ENCODE data around the gene METTL25B.

METTL25B gene

DNA sequence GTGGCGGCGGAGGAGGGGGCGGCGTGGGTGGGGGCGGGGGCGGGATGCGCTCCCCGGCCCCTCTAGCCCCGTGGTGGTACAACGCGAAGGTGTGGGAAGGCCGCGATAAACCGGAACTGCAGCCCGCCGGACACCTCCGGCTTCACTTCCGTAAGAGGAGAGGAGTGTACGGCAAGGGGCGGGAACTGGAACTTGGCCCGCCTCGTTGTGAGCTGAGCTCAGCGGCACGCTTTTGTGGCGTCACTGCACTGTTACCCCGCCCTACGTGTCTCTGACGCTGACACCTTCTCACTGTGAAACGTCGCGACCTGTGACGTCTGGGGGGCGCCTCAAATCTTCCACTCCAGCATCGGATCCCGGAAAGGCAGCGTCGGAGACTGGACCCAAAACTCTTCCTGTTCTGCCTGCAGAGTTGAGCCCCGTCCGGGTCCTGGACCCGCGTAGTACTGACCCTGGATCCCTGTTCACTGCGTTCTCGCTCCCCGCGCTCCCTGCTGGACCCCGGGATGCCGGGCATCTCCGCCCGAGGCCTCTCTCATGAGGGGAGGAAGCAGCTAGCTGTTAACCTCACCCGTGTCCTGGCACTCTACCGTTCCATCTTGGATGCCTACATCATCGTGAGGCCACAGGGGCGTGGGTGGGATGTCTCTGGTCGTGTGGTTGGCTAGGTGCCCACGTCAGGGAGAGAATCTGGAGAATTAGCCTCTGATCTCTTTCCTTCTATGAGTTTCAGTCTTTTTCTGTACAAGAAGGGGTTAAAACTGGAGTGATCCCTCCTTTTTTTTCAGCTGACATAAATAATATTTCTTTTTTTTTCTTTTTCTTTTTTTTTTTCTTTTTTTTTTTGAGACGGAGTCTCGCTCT is 562 bp downstream of the METTL25B start, which contains the start of gene ISG20L2:
Gene ISG20L2 (minus strand): TSS at position 168 of the 864 bp plus-strand sequence. CDS start 1,114 bp downstream, outside the sequence.
- DNase-seq = peak; percentile 97

DNA sequence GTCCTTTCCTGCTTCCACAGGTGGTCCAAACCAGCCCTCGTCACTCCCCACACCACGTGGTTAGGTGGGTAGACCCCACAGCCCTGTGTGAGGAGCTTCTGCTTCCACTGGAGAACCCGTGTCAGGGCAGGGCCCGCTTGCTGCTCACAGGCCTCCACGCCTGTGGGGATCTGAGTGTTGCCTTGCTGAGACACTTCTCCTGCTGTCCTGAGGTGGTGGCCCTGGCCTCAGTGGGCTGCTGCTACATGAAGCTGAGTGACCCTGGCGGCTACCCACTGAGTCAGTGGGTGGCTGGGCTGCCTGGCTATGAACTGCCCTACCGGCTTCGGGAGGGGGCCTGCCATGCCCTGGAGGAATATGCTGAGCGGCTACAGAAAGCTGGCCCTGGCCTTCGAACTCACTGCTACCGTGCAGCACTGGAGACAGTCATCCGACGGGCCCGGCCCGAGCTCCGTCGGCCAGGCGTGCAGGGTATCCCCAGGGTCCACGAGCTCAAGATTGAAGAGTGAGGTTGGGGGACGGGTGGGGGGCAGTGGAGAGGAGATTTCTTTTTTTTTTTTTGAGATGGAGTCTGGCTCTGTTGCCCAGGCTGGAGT is 5.8 kb downstream of the METTL25B start:
- no peak for DNase-seq

DNA sequence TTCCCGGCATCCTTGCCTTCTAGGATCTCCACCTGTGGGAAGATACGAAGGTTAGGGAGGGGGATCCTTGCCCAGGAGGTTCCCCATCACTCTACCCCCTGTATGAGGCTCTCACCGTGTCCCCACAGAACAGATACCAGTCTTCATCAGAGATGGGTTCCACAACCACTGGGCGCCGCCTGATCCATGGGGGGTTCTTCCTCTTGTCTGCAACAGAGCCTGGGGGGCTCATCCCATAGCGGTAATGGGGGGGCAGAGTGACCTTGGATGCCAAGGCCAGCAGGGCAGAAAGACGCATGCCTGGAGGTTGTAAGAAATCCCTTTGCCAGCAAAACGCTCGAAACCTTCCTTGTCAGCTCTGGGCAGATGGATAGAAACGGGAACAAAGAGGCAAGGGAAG is 10.1 kb downstream of the METTL25B start:
- DNase-seq = no peak

DNA sequence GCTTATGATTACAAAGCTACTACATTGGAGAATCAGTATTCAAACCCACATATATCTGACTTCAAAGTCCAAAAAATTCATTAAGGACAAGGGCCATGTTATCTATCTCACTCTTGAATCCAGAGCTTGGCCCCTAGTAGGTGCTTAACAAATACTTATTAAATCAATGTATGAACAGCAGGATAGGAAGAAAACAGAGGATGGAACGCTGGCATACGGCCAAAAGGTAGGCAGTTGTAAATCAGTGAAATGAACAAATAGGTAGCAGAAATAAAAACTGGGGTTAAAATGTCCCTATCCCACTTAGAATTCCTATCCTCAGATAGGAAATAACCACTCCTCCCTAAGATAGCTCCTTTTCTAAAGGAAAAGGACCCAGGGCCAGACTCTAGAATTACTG is 10.6 kb downstream of the METTL25B start:
- DNase-seq = no peak

DNA sequence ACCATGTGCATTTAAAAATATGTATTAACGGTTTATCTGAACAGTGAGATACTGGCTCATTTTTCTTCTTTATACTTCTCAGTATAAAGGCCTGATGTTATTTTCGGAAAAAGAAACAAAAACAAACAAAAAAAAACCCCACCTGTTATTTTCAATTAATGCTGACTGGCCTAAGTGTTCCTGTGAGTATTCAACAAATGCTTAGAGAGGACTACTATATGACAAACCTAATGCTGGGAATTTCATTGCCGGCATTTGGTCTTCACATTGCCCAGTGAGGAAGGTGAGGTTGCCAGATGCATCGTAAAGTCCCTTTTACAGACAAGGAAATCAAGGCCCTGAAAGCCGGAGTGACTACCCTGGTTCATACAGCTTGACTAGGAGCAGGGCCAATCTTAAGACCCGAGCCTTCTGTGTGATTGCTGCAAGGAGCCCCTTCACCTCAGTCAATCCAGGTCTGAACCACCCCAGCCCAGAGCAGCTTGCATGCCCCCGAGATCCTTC is 12.0 kb downstream of the METTL25B start:
- no peak for DNase-seq

DNA sequence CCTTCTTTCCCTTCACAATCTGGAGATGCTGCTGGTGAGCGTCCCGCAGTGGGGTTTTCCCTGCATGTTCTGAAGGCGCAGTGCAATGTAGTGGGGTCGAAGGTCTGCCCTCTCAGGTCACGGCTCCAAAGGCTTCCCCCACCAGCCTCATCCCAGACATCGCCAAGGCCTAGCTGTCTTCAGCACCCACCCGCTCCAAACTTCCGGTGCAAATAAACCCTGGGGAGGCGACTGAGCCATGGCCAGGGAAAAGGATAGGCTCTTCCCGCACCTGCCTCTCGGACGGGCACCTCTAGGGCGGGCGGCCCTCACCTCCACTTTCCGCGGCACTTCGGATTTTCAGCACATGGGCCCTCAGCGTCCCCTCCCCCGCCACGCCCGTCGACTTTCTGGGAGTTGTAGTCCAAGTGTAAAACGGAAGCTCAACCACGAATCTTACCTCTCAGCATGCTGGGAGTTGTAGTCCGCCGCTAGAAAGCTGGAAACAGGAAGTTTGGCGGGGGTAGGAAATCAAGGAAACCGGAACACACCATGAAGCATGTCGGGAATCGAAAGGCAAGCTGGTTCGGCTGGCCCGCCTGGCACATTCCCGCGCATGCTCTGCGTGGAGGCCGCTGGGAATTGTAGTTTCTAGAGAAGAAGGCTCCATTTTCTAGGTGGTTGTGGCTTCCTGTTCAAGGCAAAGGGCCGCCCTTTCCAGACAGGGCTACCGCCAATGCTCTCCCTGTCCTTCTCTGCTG is 12.6 kb downstream of the METTL25B start, which contains the start of gene MRPL24:
Gene MRPL24 (minus strand): TSS at position 348 of the 740 bp plus-strand sequence. CDS start 2,384 bp downstream, outside the sequence.
- DNase-seq = peak; percentile 100

DNA sequence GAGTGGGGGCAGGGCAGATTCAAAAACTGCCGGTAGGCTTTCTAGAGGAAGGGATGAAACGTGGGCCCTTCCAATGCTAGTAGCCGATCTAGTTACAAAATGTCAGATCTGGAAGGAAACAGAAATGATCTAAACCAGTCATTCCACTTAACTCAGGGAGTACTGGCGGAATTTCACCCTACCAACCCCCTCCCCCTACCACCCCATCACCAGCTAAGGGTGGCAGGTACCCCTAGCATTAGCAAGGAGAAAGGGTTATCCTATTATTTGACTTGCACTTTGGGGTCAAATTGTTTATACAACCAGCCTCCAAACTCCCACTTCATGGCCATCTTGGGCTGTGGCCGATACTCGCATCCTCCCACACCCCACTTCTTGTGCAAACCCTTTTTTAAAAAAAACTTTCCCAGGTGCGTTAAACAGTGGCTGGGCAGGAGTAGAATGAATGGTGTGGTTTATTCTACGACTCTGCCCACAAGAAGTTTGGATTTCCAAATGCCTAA is 13.3 kb downstream of the METTL25B start:
- DNase-seq = no peak

DNA sequence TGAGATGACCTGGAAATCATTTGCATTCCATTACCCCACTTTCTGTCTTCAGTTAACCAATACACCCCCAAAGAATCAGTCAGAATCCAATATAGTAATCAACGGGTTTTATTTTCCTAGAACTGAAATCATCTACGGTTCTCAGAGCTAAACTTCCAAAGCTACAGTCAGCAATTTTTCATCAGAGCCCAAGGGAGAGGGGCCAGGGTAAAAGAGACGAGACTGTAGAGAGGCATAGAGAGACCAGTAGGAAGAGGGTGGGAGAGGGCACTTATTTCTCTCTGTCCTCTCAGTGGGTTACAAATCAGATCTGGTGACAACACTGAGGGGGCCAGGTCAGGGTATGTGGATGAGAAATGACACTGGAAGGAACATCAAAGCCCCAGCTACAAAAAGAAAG is 13.7 kb downstream of the METTL25B start:
- no peak for DNase-seq

DNA sequence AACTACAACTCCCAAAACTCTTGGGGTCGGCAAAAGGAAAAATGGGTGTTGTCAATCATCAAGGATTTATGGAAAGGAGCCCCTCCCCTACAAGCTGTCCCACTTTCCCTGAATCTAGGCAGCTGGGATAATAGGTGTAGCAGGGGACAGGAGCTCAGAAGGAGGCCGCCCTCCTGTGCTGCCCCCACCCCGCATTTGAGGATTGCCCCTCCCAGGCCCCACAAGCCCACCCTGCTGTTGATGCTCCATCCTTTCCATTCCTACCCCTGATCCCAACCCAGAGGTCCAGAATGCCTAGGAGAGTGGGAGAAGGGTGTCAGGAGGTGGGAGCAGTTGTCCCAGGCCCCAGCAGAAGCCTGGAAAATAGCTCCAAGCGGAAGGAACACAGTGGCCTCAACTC is 14.5 kb downstream of the METTL25B start:
- DNase-seq = no peak

DNA sequence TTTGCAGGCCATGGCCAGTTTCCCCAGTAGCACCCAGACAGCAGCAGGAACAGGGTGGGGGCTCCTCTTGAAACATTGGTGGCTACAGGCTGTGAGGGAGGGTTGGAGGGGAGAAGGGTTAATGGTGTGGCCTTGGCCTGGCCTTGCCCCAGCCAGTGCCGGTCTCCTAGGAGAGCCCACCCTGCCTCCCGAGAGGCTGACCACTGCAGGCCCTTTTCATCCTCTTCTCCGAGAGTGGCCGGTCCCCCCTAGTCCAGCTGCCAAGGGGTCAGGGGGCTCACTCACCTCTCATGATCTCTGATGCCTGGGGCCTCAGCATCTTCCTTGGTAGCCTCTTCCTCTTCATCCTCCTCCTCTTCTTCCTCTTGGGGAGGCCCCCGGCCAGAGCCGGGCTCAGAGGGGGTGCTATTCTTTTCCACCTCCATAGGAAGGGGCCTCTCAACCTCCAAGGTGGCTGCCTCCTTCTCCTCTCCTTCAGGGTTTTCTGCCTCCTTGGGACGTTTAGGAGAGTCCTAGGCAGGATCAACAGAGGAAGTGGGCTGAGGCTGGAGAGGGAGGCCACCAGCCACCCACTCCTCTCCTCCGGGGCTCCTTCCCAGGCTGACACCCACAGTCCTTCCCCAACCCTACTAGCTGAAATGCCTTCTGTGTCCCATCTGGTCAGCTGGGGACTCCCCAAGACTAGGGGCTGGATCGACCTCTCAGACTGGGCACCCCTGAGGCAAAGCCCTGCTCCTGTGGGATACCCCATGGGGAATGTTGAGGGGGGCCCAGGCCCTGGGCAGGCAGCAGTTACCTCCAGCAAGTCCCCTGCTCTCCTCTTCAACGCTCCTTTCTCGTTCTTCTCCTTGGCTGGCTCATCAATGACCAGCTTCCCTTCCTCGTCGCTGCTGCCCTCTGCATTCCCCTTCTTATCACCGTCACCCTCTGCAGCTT is 15.4 kb downstream of the METTL25B start:
- DNase-seq = no peak

DNA sequence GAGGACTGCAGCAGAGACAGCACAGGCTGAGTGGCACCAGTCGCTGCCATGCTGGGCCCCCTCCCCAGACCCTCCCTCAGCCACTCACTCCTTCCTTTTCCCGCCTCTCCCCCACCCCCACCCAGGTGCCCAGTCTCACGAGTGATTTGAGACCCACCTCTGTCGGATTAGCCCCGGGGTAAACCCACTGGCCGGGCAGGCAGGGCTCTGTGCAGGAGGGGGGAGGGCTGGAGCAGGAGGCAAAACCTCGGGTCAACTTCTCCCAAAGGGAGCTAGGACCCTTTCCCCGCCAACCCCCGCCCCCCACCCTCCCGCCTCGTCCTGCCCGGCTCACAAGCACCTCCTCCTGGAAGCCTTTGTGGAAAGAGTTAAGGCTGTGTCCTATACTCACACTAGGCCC is 16.1 kb downstream of the METTL25B start:
- no peak for DNase-seq

DNA sequence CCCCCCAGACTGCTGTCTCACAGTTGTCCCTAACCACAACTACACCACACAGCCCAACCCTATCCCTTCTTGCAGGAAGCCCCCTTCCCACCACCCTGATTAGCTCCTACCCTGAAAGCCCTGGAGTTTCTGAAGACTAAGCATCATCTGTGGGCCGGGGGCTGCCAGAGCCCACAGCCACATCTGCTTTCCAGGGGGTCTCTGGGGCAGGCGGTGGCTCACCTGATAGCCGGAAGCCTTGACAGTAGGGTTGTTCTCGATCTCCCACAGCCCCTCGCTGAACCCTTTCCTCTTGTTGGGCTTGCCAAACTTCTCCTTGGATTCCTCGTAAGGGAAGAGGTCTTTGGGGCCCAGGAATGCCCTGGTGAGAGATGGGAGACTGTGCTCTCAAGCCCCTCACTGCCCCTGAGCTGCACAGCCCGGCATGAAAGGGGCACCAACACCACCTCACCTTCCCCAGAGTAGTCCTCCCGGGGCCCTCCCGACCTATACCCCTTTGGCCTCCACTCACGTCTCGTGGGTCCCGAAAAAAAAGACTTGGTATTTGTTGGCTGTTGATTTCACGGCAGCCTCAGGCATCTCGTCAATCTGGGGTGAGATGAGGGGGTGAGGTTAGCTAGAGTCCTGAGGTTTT is 16.6 kb downstream of the METTL25B start:
- DNase-seq = no peak

DNA sequence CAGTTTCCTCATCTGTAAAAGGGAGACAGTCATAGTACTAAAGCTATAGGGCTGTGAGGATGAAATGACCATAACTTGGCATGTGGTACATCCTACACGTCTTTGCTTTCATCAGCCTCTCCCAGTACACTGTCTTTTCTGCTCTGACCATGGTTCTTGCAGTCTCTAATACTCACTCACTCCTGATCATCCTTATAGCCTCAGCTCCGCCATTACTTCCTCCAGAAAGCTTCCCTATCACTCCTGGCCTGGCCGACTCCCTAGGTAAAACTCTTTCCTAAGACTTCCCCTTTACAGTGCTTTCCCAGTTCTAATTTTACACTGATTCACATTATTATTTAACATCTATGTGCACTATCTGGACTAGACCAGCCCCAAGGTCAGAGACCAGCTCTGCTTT is 17.6 kb downstream of the METTL25B start:
- no peak for DNase-seq

DNA sequence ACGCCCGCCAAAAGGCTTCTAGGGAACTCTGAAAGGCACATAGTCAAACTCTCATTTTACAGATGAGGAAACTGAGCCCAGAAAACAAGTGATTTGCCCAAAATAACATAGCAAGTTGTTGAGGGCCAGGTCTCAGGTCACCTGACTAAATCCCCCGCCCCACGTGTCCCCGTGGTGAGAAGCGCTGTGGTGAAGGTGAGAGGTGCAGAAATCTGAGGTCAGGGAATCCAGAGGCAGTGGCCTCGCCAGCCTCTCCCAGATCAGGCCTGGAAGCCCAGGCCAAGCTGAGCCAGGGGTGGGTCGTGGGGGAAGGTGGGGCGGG is 18.1 kb downstream of the METTL25B start:
- DNase-seq = peak; percentile 45

DNA sequence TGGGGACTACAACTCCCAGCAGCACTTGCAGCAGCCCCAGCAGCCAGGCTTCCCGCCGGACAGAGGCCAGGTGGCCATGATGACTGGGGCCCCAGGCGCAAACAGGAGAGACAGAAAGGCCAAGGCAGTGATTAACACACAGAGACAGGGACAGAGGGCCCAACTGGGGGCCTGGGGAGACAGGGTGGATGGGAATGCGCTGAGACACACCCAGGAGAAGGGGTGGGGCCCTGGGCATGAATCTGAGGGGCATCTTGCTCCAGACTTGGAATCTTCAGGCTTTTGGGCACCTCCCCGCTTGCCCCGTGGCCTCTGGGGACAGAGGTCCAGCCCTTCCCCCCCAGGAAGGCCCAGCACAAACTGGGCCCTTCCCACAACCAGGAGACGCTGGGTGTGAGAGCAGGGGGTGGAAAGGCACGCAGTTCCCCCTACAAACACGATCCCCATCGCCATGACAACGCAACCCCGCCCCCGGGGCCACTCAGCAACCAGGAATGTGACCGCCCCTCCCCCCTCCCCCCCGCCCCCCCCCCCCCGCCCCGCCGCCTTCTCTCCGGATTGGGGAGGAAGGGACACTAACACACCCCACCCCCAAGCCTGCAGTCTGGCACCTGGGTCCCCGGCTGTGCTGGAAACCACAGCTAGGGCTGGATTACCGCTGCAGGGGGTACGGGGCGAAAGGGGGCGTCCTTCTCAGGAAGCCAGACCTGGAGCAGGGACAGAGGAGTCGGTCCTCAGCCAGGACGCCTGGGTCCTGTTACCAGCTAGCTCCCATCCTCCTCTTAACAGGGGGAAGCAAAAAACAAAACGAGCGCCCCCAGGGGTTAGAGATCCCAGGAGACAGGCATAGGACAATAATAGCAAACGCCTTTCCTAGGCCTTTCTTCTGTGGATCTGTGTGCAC is 18.7 kb downstream of the METTL25B start:
- peak; percentile 82 for DNase-seq

DNA sequence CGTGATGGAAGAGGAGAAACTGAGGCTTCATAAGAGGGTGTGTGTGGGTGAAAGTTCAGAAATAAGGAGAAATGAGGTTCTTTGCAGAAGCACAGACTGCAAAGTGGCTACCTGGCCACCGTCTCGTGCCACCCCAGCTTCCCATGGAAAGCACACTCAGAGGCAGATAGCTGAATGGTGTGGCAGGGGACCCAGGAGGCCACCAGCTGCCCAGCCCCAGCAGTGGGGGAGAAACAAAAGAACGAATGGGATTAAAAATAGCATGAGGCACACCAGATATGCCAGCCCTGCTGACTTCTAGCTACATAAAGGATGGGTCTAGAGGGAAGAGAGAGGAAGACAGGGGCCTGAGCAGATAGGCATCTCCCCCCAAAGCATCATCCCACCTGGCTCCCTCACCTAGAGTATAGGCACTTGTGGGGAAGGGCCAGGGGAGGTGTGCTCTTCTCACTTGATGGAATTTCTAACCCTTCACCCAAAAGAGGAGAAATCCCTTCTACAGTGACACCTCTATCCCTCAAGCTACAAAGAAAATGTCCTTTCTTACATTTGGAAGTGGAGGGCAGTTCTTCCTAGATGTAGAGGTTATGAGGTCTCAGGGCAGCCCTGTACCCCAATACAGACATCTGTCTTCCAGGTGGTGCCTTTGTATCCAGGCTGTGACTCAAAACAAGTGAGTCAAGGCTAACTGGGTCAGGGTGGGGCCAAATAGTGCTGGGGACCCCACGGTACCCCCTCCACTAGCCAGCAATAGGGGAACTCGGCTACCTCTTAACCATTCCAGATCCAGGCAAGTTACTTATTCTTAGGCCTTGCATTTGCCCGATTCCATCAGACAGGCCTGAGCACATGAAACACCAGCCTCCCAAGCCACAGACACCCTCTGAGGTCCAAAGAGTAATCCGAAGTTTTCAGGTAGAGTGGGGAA is 19.7 kb downstream of the METTL25B start:
- no peak for DNase-seq

DNA sequence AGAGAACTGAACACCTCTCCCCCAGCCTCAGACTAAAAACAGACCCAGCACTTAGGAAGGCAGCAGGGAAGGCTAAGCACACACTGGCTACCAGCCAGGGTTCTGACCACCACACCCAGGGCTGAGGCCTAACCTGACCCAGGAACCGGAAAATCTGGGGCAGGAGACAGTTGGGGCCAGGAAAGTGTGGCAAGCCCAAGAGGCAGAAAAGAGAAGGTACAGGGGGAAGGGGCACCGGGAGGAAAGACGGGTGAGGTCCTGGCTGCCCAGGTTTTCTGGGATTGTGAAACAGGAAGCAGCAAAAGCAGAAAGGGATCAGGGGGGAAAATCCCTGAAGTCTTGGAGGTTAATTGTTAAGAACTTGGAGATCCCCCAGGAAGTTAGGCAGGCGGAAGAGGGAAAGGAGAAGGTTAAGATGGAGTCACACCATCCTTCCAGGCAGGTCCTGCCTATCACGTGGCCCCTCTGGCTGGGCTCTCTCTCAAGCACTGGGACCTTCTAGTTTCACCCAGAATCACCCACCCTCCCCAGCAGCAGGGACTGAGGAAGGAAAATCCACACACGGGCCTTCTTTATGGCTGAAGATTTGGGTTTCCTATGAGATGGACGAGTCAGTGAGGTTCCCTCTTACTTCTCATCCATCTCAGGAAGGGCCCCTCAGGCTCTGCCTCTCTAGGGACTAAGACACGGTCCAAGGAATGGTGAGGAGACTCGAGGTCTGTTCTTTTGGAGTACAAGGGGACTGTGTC is 20.6 kb downstream of the METTL25B start:
- no peak for DNase-seq

DNA sequence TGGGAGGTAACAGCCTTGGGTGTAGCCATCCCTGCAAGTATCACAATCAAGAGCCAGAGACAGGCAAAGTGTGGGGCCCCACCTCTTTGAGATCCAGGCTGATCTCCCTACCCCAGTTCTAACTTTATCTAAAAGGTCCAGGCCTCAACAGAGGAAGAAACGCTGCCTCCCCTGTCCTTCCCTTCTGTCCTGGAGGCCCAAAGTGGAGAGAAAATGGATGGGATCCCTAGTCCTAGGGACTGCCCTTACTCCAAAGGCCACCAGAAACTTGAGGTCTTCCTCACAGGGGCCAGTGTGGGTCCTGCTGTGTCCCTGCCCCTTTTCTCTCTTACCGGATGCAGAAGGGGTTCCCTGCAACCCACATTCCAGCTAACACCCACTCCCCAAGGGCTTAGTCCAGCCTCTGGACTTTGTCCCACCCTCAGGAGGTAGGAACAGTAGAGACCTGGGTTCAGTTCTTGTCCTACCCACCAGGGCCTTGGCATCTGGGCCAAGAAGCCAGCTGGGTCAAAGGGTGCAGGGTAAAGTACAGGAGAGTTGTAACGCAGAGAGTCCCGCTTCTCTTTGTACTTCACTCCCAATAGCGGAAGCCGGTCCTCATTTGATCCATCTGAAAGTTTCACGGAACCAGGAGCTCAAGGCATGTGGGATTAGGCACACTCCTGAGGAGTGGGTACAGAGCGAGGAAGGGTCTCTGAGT is 21.3 kb downstream of the METTL25B start:
- DNase-seq = no peak

All from CD4-positive, alpha-beta T cell treated with Interleukin-21 for 1 hour (primary cell).